Astrocyte of the spinal cord (primary cell): ENCODE measurements around the gene NAA20.

ENCODE experiments used
- DNase-seq: peaks from one replicate; pipeline ENCODE4 v3.0.0; 2011; ENCODE audit warnings: low read depth, low spot score
- H3K4me3 ChIP-seq: 2 replicates; pipeline ENCODE4 v1.5.1; 2011; ENCODE audit warnings: low read depth, mild to moderate bottlenecking, low read length, moderate library complexity
- in situ Hi-C: cut with HindIII; loops from 2 replicates; pipeline ENCODE4 v1.10.0; 2017; ENCODE audit warnings: low sequenced_read_pairs
- TF ChIP-seq, protein P1 (sequence below): IDR thresholded peaks from 2 replicates; pipeline ENCODE4 v1.5.1; 2012; ENCODE audit warnings: low read depth, mild to moderate bottlenecking, low read length, inconsistent platforms

Gene NAA20

DNA sequence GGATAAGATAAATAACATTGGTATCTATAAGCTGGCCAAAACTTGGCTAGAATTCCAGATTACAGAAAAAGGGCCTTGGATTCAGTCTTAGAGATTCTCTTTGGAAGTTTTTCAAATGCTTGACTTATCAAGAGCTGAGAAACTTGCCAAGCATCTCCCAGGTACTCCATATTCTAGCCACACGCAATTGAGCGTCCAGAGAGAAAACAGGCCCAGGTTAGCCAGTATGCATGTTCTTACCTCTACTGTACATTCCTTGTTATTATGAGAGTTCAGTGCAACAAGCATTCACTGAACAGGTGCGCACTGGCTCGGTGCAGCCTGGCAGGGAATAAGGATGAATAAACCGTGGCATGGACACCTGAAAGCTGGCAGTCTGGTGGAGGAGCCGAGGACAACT lies 21.4 kb downstream of the NAA20 start:
- no peak for DNase-seq
- in situ Hi-C loops, result no loop called here
- H3K4me3 ChIP-seq, result no peak overlapping the region
- TF ChIP-seq, protein P1, sequence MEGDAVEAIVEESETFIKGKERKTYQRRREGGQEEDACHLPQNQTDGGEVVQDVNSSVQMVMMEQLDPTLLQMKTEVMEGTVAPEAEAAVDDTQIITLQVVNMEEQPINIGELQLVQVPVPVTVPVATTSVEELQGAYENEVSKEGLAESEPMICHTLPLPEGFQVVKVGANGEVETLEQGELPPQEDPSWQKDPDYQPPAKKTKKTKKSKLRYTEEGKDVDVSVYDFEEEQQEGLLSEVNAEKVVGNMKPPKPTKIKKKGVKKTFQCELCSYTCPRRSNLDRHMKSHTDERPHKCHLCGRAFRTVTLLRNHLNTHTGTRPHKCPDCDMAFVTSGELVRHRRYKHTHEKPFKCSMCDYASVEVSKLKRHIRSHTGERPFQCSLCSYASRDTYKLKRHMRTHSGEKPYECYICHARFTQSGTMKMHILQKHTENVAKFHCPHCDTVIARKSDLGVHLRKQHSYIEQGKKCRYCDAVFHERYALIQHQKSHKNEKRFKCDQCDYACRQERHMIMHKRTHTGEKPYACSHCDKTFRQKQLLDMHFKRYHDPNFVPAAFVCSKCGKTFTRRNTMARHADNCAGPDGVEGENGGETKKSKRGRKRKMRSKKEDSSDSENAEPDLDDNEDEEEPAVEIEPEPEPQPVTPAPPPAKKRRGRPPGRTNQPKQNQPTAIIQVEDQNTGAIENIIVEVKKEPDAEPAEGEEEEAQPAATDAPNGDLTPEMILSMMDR, result no peak

DNA sequence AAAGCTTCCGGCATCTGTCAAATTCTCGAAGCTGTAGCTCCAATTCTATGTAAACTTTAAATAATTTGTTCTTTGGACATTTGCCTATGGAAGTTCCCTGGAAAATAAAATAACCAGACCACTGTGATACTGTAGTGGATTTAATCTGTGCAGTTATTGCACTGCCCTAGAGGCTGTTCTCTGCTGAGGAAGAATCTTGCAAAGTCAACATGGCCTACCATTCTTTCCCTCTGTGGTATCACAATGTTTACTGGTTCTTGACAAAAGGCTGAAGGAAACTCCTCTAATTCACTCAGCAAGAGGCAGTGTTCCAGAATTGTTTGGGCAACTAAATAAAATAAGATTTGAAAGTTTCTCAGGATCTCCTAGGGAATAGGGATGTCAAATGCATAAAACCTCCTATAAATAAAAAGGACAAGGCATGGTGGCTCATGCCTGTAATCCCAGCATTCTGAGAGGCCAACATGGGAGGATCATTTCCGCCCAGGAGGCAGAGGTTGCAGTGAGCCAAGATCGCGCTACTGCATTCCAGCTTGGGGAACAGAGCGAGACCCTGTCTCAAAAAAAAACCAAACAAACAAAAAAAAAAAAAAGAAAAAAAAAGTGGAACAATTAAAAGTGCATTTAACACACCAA lies 22.7 kb downstream of the NAA20 start:
- TF ChIP-seq, protein P1, result no peak
- no peak for DNase-seq
- no peak overlapping the region for H3K4me3 ChIP-seq
- in situ Hi-C loops, result no loop called here

DNA sequence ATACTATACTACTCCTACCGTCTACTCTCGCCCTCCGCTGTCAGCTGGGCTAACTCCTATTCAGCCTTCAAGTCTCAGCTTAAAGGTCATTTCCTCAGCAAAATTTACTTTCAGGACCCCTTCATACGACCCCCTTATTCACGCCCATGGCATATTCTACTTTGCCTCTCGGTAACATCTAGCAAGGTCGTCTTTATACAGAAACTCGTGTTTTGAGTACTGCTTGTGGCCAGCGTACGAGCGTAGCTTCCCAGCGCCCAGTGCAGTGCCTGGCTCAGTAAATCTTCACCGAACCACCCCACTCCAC lies 34.6 kb downstream of the NAA20 start:
- TF ChIP-seq, protein P1, result no peak
- in situ Hi-C loops, result no loop called here
- H3K4me3 ChIP-seq, result peak overlapping the region; percentile 99
- no peak for DNase-seq

DNA sequence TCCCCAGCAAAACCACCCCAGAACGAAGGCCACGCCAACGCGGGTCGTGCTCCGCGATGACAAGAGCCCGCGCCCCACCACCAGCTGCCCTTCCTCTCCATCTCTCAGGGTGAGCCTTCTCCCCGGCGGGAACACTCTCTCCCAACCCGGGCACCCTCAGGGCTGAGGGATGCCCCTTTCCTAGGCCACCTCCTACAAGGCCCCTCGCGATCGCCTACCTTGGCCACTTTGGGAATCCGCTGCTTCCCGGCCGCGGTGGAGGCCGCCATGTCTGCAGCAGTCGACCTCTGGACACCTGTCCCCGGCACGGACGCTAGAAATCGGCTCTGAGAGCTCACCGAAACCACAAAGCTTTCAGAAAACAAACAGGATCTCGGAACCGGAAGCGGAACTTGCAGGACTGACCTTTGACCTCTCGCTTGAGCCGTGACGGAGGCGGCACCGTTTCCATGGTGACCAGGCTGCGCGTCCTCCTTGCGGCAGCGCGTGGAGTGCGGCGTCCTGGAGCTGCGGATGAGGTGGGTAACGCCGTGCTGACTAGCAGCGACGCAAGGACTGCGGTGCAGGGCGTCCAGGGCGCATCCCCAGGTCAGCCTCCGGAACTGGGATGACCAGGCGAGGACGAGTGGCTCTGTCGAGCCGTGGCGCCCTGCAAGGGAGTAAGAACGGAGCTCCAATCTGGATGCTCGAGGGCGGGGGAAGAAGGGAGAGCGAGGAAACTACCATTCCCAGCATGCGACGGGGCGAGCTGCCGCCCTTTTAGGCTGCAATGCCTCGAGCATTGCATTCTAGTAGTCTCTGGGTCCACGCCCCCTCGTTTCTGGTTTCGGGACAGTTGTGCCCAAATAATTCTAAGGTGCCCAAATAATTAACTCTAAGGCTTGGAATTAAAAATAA lies 35.2 kb downstream of the NAA20 start, which contains the start of the genes CFAP61 and CRNKL1:
CFAP61 (plus strand) TSS at position 459 of the 897 bp plus-strand sequence. CDS start 4,122 bp downstream, outside the sequence.
CRNKL1 (minus strand) TSS at position 393 of the 897 bp plus-strand sequence; CDS start at position 269, 124 bp downstream.
- TF ChIP-seq, protein P1, result no peak
- peak; percentile 97 for DNase-seq
- peak within 1 kb of the TSS; percentile 99 for H3K4me3 ChIP-seq
- in situ Hi-C loops, result no loop called here

DNA sequence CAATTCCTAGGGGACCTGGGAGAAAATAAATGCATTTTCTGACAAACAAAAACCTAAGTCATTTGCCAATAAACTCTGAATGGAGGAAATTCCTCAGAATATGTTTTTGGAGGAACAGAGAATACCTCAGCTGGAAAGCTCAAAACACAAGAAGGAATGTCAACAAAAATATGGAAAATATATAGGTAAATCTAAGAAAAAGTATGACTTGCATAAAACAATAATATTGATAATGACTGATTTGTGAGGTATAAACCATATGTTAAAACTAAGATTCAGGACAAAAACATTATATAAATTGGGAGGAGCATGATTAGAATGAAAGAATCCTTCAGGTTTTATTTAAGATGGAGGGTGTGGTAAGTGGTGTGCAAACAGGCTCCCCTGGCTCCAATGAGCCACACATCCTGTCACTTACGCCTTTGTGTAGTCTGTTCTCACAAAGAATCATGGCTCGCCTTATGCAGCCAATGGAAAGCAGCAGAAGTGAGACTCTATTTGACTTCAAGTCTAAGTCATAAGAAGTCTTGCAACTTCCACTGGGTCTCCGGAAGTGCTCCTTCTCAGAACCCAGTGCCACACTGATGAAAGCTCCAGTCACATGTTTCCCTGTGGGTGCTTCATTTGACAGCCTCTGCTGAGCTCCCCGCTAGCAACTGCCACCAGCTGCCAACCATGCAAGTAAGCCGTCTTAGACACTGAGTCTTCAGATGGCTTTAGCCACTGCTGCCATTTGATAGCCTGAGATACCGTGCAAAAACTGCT lies 43.3 kb downstream of the NAA20 start:
- H3K4me3 ChIP-seq, result no peak overlapping the region
- no peak for DNase-seq
- TF ChIP-seq, protein P1, result no peak
- in situ Hi-C loops, result no loop called here

DNA sequence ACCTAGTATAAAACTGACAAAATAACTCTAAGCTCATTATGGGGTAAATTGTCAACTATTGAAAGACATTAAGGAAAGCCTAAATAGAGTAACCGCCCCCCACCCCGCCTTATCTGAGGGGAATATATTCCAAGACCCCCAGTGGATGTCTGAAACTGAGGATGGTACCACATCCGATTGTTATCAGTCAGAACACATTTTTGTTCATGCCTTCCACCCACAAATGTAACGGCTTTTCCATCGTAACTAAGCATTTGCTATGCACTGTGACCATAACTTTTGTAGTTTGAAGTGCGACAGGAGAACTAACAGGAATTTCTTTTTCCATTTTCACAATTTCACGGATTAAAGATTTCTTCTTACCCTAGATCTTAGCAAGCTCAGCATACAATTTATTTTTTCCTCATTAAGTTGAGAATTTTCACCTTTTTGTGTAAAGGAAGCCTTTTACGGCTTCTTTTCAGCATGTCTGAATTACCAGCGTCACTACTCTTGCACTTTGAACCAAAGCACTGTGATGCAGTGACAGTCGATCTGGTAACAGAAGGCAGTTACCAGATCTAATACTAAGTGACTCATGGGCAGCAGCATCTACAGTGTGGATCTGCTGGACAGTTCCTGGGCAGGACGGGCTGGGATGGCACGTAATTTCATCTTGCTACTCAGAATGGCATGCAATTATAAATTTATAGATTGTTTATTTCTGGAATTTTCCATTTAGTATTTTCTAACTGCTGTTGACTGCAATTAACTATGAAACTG lies 47.0 kb downstream of the NAA20 start:
- in situ Hi-C loops, result no loop called here
- no peak overlapping the region for H3K4me3 ChIP-seq
- TF ChIP-seq, protein P1, result no peak
- DNase-seq, result no peak
